Stimulated activated CD4-positive, alpha-beta T cell treated with anti-CD3 and anti-CD28 coated beads, Interleukin-12 subunit alpha, Interleukin-12 subunit beta, amount 100 ng/mL, for 4 hours (primary cell): ENCODE results near the gene LOX.

Source experiments
- DNase-seq: peaks from one replicate; pipeline ENCODE4 v3.0.0-alpha.2; 2020

LOX gene

GRCh38 chr5:122051569-122051968 lies 26.5 kb downstream of the LOX start:
- no peak for DNase-seq

GRCh38 chr5:122050959-122051358 lies 27.1 kb downstream of the LOX start:
- no peak for DNase-seq

GRCh38 chr5:122040636-122041302 lies 37.3 kb downstream of the LOX start:
- DNase-seq: no peak

GRCh38 chr5:122036326-122036725 lies 41.7 kb downstream of the LOX start:
- DNase-seq: no peak

GRCh38 chr5:122035913-122036312 lies 42.1 kb downstream of the LOX start:
- no peak for DNase-seq

- no peak for DNase-seq
Observed at GRCh38 chr5:122031836-122032235, 46.2 kb downstream of the LOX start.

- DNase-seq: no peak
Observed at GRCh38 chr5:122030251-122030650, 47.8 kb downstream of the LOX start.

- no peak for DNase-seq
Observed at GRCh38 chr5:122029818-122030217, 48.2 kb downstream of the LOX start.

- no peak for DNase-seq
Observed at GRCh38 chr5:122022966-122023365, 55.1 kb downstream of the LOX start.

- DNase-seq: no peak
Observed at GRCh38 chr5:122019919-122020590, 58.0 kb downstream of the LOX start.

- DNase-seq: no peak
Observed at GRCh38 chr5:122015471-122015870, 62.6 kb downstream of the LOX start.

- DNase-seq: no peak
Observed at GRCh38 chr5:122014236-122014935, 63.7 kb downstream of the LOX start.
